HG02884 (cell line): Measurements from ENCODE around the gene PTPN12.
"Not testable (repeated sequence)": the region's sequence is repeated elsewhere in the genome, so short reads cannot be mapped to it uniquely, and the experiment has no call there.

Source experiments
- ATAC-seq: cut with Tn5 transposase; IDR thresholded peaks from one replicate; pipeline ENCODE4 v1.9.1; 2021; ENCODE audit warnings: mild to moderate bottlenecking, moderate library complexity; ENCODE audit not compliant: unreplicated experiment

The PTPN12 gene

DNA sequence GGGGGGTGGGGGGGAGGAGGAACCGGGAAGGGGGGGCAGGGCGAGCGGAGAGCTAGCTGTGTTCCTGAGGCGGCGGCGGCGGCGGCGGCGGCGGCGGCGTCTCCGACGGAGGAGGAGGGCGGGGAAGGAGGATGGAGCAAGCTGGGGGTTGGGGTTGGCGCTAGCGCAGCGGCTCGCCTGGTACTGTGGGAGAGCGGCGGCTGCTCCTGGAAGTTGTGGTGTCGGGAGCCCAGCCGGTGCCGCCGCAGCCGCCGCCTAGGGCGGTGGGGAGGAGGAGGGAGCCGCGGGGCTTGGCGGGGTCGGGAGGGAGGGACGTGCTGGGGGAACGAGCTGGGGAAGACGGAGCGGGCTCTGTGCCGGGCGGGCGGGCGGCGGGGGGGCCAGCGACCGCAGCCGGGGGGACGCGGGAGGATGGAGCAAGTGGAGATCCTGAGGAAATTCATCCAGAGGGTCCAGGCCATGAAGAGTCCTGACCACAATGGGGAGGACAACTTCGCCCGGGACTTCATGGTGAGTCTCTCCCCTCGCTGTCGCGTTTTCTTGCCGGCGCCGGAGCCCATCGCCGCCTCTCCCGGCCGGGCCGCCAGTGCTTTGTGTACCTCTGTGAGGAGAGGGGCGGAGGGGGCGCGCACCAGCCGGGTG, at the start of gene PTPN12:
Gene PTPN12 (plus strand): TSS at position 160 of the 642 bp plus-strand sequence. CDS start 252 bp downstream, at position 412.
- peak; percentile 40 for ATAC-seq

DNA sequence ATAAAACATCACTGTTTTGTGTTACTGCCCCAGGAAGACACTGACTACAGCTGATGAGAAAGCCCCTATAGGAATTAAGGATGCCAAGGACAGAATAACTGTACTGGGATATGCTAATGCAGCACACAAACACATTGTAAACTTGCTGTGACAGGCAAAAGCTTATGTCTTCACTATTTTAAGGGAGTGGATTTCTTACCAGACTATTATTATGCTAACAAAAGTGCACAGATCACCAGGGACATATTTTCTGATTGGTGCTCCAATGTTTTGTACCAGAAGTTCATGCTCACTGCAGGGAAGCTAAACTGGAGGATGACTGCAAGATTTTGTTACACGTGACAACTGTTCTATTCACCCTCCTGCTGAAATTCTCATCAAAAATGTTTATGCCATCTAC, 48.1 kb upstream of the PTPN12 start:
- ATAC-seq = no peak

GRCh38 chr7:77497079-77497478, 40.0 kb upstream of the PTPN12 start:
- no peak for ATAC-seq

DNA sequence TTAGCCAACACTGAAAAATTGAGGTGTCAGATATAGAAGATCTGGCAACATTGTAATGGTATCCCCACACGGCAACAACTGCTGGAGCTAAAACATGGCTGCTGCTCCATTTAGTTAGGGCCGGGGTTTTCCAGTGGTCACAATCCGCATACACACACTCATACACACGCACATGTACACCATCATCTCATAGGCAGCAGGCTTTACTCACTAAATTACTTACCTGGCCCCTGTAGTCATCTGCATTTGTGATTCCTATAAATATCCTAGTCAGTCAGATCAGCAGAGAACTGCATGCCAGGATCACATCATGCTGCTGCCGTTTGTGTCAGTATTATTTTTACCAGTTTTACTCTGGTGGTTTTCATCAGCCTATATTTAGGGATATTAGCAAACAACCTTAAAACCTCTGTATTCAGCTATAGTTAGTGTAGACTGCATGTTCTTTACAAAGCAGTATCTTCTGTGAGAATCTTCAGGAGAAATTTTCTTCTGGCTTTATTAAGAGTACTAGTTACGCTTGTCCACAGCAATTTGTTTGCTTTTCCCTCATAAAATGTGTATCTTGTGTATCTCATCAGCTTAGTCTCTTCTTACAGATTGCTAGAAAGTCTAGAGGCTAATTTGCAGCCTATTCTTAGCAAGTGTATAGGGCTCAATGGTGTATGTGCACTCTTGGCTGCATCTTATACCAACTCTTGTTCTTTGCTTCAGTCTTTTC, 38.3 kb upstream of the PTPN12 start:
- peak; percentile 66 for ATAC-seq

GRCh38 chr7:77501192-77501515, 35.9 kb upstream of the PTPN12 start:
- no peak for ATAC-seq

GRCh38 chr7:77504951-77505350, 32.1 kb upstream of the PTPN12 start:
- no peak for ATAC-seq

DNA sequence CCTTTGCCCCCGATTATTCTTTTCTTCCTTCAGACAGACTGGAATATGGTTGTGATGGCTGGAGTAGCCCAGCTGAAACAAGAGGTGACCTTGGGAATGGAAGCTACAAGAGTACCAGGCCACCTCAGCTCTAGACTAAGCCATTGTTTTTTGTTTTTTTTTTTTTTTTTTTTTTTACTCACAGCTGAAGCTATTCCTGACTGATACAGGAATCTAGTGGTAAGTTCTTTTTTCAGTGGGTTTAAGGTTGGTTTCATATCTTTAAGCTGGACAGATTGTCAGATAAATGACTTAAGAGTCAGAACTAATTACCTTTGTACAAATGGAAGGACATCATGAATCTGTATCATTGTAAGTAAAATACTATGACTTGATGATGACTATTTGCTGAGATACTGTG, 30.2 kb upstream of the PTPN12 start:
- no peak for ATAC-seq

- ATAC-seq = not testable (repeated sequence)
These were observed 24.0 kb upstream of the PTPN12 start for GRCh38 chr7:77513002-77513670.

DNA sequence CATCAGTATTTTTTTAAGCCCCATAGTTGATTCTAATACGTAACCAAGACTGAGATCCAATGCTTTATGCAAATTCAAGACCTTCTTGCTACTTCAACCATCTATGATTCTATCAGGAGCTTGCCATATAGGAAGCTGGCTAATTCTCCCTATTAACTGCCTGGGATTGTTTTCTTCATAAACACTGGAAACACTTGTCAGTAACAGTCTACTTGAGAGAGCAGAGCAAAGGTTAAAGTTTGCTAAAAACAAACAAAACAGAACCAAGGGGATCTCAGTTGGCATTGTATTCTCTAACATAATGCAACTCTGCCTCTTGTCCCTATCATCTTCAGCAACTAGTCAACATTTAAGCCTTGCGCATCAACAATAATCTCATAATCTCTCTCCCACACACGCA, 21.0 kb upstream of the PTPN12 start:
- ATAC-seq = no peak

GRCh38 chr7:77520261-77520660, 16.8 kb upstream of the PTPN12 start:
- no peak for ATAC-seq

GRCh38 chr7:77521537-77521936, 15.6 kb upstream of the PTPN12 start:
- ATAC-seq = not testable (repeated sequence)

DNA sequence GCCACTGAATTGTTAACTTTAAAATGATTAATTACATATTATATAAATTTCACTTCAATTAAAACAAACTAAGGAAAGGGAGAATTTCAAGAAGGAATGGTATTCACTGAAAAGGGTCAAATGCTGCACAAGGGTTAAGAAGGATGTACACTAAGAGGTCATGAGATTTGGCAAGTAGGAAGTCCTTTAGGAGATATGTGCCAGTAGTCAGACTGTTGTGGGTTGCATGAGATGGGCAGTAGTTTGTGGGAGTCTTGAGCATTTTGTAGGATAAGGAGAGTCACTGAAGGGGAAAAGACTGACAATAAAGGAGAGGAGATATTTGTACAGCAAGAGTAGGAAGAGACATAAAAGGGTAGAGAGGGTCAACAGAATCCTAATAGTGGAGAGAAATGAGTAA, 12.4 kb upstream of the PTPN12 start:
- no peak for ATAC-seq

DNA sequence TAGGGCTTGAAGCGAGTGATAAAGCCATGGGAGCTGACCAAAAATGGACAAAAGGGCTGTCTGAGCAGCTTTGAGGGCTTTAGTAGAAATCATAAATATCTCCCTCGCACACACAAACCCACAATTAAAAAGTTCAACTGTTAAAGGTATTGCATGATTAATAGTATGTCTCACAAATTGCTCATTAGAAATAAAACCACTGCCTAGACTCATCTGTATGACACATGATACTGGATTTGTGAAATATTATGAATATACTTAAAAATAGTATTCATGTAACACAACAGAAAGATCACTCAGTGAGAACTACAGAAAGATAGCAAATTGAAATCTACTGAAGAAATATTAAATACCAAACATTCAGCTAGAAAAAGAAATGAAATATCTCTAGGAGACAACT, 11.9 kb upstream of the PTPN12 start:
- no peak for ATAC-seq

DNA sequence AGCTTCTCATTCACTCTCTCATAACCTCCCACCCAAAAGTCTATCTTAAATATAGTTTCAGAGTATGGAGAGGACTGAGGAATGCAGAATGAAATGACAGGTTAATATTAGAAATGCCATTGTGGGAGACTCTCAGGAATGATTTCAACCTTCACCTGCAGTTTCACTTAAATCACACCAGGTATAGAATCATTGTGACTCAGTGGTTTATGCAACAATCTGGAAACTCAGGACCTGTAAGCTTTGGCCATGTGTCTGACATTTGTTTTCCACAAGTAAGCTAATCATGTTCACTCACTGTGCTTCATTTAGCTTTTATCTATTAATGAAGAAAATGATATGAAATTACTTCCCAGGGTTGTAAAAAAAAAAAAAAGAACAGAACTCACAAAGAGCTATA, 8.7 kb upstream of the PTPN12 start:
- ATAC-seq = no peak

DNA sequence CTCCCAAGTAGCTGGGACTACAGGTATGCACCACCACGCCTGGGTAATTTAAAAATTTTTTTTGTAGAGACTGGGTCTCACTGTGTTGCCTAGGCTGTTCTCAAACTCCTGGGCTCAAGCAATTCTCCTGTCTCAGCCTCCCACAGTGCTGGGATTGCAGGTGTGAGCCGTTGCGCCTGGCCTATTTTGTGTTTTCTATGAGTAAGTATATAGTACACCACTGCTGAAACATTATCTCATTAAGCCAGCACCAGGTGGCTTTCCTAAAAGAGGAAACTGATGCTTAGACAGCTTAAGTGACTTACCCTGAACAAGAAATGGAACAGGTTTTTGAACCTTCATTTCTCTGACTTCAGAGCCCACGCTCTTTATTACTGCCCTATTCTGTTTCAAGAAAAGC, 7.8 kb upstream of the PTPN12 start:
- no peak for ATAC-seq

DNA sequence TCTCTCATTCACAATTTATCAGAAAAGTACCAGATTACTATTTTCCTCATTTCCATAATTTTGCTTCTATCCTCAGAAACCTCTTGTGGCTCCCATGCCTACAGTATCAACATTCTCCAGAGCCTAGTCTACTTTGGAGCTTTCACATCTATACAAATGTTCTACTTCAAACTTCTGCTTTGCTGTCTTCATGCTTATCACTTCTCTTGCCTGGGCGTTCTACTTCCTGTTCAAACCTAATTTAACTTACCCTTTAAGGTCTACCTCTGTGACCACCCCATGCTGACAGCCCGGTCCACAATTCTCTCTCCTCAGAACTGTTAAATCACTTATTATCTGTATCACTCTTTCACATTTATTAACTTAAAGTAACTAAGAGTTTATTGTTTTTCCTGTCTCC, 6.1 kb upstream of the PTPN12 start:
- ATAC-seq = peak; percentile 66

DNA sequence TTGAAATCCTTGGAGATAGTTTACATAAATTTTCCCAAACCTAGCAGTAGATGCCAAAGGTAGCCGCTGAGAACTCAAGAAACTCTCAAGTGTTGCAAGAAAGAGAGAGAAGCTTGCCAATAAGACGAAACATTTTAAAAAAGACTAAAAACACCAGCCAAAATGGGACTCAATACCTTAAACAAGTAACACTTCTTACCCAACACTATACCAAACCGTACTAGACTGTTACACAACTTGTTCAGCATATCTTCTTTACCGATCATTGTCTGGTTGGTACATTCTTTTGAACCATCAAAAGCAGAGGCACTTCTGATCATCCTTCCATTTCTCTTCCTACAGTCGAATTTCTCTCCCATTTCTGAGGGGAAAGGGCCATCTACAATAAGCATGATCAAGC, 4.8 kb upstream of the PTPN12 start:
- ATAC-seq = no peak

GRCh38 chr7:77532732-77533131, 4.4 kb upstream of the PTPN12 start:
- not testable (repeated sequence) for ATAC-seq

GRCh38 chr7:77534046-77534445, 3.0 kb upstream of the PTPN12 start:
- ATAC-seq = not testable (repeated sequence)

DNA sequence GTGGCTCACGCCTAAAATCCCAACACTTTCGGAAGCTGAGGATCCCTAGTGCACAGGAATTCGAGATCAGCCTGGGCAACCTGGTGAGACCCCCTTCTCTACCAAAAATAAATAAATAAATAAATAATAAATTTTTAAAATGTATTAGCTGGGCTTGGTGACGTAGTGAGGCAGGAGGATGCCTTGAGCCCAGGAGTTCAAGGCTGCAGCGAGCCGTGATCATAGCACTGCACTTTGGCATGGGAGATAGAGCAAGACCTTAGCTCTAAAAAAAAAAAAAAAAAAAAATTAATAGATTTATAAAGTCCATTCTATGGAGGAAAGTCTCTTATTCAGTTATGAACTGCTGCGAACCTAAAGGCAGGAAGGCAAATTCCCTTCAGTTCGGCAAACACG, 1.1 kb upstream of the PTPN12 start:
- no peak for ATAC-seq

- ATAC-seq = peak; percentile 86
These were observed 521 bp upstream of the PTPN12 start for GRCh38 chr7:77536413-77537135.
